ENCODE measurements around the gene CNKSR2. TPM values are rescaled to one million over a fixed set of nuclear protein-coding genes. Genes with fewer than 3 reads are reported as not detected.

Gene CNKSR2
- total RNA-seq, 1 donor from 2014 or later = 1.1 TPM

DNA sequence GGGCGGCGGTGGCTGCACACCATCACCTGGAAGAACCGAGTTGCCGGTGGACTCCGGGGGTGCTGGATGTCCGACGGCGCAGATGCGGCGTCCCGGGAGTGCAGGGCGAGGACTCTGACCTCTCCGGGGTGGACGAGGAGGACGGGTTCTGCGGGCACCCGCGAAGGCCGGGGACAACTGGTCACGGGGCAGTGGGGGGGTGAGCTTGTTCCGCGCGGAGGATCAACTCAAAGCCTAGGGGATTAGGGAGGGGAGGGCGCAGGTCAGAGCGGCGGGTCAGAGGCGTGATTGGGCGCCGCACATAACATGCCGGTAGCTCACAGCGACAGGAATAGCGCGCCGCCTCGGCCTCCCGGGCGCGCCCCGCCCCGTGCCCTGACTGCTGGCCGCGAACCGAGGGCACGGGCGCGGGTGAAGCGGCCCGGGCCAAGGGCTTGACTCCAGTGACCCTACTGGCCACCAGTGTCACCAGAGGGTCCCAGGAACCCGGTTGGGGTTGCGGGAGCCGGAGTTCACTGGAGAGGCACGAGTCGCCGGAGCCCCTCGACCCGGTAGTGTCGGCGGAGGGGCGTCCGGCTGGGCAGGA lies 284.0 kb downstream of the CNKSR2 start, which contains the start of gene KLHL34:
Gene KLHL34 (minus strand): TSS at position 179 of the 586 bp plus-strand sequence. CDS start 542 bp downstream, outside the sequence.
- peak within 1 kb of the TSS; percentile 82 for H3K4me3 Mint-ChIP-seq (ENCODE audit: unreplicated experiment)

DNA sequence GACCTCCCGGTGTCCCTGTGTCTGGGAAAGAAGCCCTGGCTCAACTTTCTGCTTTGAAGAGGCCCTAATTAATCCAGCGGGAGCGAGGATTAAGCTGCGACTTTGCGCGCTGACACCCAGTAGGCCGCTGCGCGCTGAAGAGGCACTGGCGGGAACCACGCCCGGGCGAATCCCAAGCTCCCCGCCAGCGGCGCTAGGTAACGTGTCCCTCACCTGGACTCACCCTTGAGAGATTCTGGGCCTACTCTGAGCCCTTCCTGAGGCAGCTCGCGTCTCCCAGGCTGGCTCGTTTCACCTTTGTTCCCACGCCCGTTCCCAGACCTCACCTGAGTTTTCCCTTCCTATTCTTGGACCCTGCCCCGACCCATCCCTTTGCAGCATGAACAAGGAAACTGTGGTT lies 284.5 kb downstream of the CNKSR2 start:
- H3K4me3 Mint-ChIP-seq (ENCODE audit: unreplicated experiment) = peak overlapping the region; percentile 82
- H3K27me3 Mint-ChIP-seq (ENCODE audit: unreplicated experiment) = peaks cover 2% of the 10 kb centered on the region
- peaks cover 3% of the 10 kb centered on the region for H3K36me3 Mint-ChIP-seq (ENCODE audit: low read depth, unreplicated experiment)
- no peak overlapping the region for H3K27ac Mint-ChIP-seq (ENCODE audit: unreplicated experiment)
- peaks cover 3% of the 10 kb centered on the region for H3K4me1 Mint-ChIP-seq (ENCODE audit: unreplicated experiment)
- H3K9me3 Mint-ChIP-seq (ENCODE audit: unreplicated experiment) = no peaks in the 10 kb centered on the region
- no peak for DNase-seq (ENCODE audit: low spot score)
- TF ChIP-seq, protein P1, sequence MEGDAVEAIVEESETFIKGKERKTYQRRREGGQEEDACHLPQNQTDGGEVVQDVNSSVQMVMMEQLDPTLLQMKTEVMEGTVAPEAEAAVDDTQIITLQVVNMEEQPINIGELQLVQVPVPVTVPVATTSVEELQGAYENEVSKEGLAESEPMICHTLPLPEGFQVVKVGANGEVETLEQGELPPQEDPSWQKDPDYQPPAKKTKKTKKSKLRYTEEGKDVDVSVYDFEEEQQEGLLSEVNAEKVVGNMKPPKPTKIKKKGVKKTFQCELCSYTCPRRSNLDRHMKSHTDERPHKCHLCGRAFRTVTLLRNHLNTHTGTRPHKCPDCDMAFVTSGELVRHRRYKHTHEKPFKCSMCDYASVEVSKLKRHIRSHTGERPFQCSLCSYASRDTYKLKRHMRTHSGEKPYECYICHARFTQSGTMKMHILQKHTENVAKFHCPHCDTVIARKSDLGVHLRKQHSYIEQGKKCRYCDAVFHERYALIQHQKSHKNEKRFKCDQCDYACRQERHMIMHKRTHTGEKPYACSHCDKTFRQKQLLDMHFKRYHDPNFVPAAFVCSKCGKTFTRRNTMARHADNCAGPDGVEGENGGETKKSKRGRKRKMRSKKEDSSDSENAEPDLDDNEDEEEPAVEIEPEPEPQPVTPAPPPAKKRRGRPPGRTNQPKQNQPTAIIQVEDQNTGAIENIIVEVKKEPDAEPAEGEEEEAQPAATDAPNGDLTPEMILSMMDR (IDR thresholded peaks at IDR 0.05; ENCODE audit: unreplicated experiment) = no peak

More for the DNA sequence above, 284.0 kb downstream of the CNKSR2 start, which contains the start of gene KLHL34:
- H3K27me3 Mint-ChIP-seq (ENCODE audit: unreplicated experiment) = peaks cover 2% of the 10 kb centered on the region
- no peak within 1 kb of the TSS for H3K27ac Mint-ChIP-seq (ENCODE audit: unreplicated experiment)
- H3K36me3 Mint-ChIP-seq (ENCODE audit: low read depth, unreplicated experiment) = peaks cover 3% of the 10 kb centered on the region
- peak; percentile 6 for DNase-seq (ENCODE audit: low spot score)
- TF ChIP-seq, protein P1 (IDR thresholded peaks at IDR 0.05; ENCODE audit: unreplicated experiment) = no peak
- peaks cover 3% of the 10 kb centered on the region for H3K4me1 Mint-ChIP-seq (ENCODE audit: unreplicated experiment)
- H3K9me3 Mint-ChIP-seq (ENCODE audit: unreplicated experiment) = no peaks in the 10 kb centered on the region

DNA sequence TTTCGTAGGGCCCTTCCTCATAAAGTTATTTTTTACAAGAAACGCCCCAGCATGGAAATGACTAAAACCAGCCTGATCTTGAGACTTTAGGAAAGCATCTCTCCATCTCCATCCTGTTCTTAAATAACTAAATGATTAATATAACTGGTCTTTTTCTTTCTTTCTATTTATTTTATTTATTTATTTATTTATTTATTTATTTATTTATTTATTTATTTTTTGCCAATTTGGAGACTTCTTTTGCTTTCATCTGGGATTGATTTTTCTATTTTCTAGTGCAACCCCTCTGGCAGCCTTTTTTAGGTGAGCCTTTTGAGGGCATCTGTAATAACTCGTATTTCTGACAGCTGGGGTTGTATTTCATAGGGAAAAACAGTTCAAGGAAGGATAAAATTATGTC lies 285.1 kb downstream of the CNKSR2 start:
- Mint-ChIP-seq H3K4me1 (ENCODE audit: unreplicated experiment) (peaks cover 3% of the 10 kb centered on the region), H3K9me3 (ENCODE audit: unreplicated experiment) (no peaks in the 10 kb centered on the region), H3K36me3 (ENCODE audit: low read depth, unreplicated experiment) (peaks cover 3% of the 10 kb centered on the region), H3K27ac (ENCODE audit: unreplicated experiment) (no peak overlapping the region), H3K4me3 (ENCODE audit: unreplicated experiment) (peak overlapping the region; percentile 82), H3K27me3 (ENCODE audit: unreplicated experiment) (peaks cover 2% of the 10 kb centered on the region)
- no peak for DNase-seq (ENCODE audit: low spot score)
- TF ChIP-seq, protein P1 (IDR thresholded peaks at IDR 0.05; ENCODE audit: unreplicated experiment) = no peak

DNA sequence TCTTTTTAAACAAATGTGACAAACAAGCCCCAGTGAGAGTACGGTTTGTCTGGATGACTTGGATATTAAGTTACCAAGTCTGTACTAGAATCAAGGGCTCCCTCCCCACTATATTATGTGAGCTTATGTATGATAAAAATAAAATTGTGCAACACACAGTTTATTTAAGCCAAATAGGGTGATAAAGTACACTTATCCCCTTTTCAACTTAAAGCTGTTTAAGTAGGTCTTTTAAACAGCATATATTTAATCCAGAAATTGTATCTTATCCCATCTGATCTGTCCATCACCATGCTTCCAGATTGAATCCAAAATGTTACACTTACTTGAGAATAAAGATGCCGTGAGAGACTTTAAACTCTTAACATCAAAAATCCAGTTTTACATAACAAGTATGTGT lies 285.9 kb downstream of the CNKSR2 start:
- Mint-ChIP-seq H3K36me3 (ENCODE audit: low read depth, unreplicated experiment) (peaks cover 3% of the 10 kb centered on the region), H3K27ac (ENCODE audit: unreplicated experiment) (no peak overlapping the region), H3K9me3 (ENCODE audit: unreplicated experiment) (no peaks in the 10 kb centered on the region), H3K4me3 (ENCODE audit: unreplicated experiment) (no peak overlapping the region), H3K27me3 (ENCODE audit: unreplicated experiment) (peaks cover 2% of the 10 kb centered on the region), H3K4me1 (ENCODE audit: unreplicated experiment) (peaks cover 3% of the 10 kb centered on the region)
- TF ChIP-seq, protein P1 (IDR thresholded peaks at IDR 0.05; ENCODE audit: unreplicated experiment) = no peak
- no peak for DNase-seq (ENCODE audit: low spot score)

DNA sequence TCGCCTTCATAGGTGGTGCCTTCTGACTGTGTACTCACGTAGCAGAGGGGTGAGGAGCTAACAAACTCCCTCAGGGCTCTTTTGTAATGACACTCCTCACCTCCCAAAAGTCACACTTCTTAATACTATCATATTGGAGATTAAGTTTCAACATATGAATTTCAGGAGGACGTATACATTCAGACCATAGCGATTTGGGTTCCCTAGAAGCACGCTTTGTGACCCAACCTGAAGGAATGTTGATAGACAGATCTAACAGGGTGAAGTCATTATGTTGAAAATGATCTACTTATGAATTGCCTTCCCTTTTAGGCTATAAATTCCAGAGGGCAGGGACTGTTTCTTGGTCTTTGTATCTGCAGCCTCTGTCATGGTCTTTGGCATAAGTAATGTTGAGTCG lies 287.1 kb downstream of the CNKSR2 start:
- Mint-ChIP-seq H3K4me3 (ENCODE audit: unreplicated experiment) (no peak overlapping the region), H3K4me1 (ENCODE audit: unreplicated experiment) (peaks cover 3% of the 10 kb centered on the region), H3K9me3 (ENCODE audit: unreplicated experiment) (no peaks in the 10 kb centered on the region), H3K27me3 (ENCODE audit: unreplicated experiment) (peaks cover 2% of the 10 kb centered on the region), H3K27ac (ENCODE audit: unreplicated experiment) (no peak overlapping the region), H3K36me3 (ENCODE audit: low read depth, unreplicated experiment) (peaks cover 3% of the 10 kb centered on the region)
- TF ChIP-seq, protein P1 (IDR thresholded peaks at IDR 0.05; ENCODE audit: unreplicated experiment) = no peak
- DNase-seq (ENCODE audit: low spot score) = no peak

Measured in endothelial cell (in vitro differentiated cells).